Measurements from ENCODE around the gene TESK2. TPM values are rescaled to one million over a fixed set of nuclear protein-coding genes. Genes with fewer than 3 reads are reported as not detected.

Gene TESK2
- total and polyA plus RNA-seq, 2 of the 13 experiments (the other 11 are each of a cell fraction or from before 2014, with no cell fraction given): 5.5 to 9.6 TPM

- TF ChIP-seq ZNF10 (CRISPR knock-in tag; IDR thresholded peaks at IDR 0.05; ENCODE audit: borderline replicate concordance, low read depth): no peak
- TF ChIP-seq ZNF569 (CRISPR knock-in tag; IDR thresholded peaks at IDR 0.05; ENCODE audit: borderline replicate concordance): peak; percentile 81; the same call in 1 of the 2 replicates
- peak; percentile 87; the same call in 1 of the 2 replicates for TF ChIP-seq THAP9 (CRISPR knock-in tag; IDR thresholded peaks at IDR 0.05; ENCODE audit: borderline replicate concordance)
- 0 out of 2 replicates have a peak, but pooled peaks have one; percentile 86 for TF ChIP-seq ZNF383 (CRISPR knock-in tag; IDR thresholded peaks at IDR 0.05; ENCODE audit: borderline replicate concordance)
- peak; percentile 92 for TF ChIP-seq DMTF1 (CRISPR knock-in tag; IDR thresholded peaks at IDR 0.05)
- peak; percentile 86 for TF ChIP-seq KLF15 (CRISPR knock-in tag; IDR thresholded peaks at IDR 0.05; ENCODE audit: borderline replicate concordance)
- TF ChIP-seq CBX2 (IDR thresholded peaks at IDR 0.05; ENCODE audit: low read depth, low read length): no peak
- TF ChIP-seq CBX2 (CRISPR knock-in tag; IDR thresholded peaks at IDR 0.05; ENCODE audit: low read depth): no peak
- TF ChIP-seq PPARG (CRISPR knock-in tag; conservative IDR thresholded peaks at IDR 0.05): peak; percentile 84
- TF ChIP-seq NR2F2 (IDR thresholded peaks at IDR 0.05; ENCODE audit: borderline replicate concordance, low read depth): peak; percentile 64; the same call in 1 of the 2 replicates
- no peak for TF ChIP-seq ZNF17 (CRISPR knock-in tag; IDR thresholded peaks at IDR 0.05)
- no peak for TF ChIP-seq ZNF749 (CRISPR knock-in tag; IDR thresholded peaks at IDR 0.05; ENCODE audit: borderline replicate concordance)
- TF ChIP-seq BRD4 (CRISPR knock-in tag; IDR thresholded peaks at IDR 0.05): 0 out of 2 replicates have a peak, but pooled peaks have one; percentile 45
- peak; percentile 69 for TF ChIP-seq HMG20A (CRISPR knock-in tag; IDR thresholded peaks at IDR 0.05; ENCODE audit: borderline replicate concordance)
- peak; percentile 76 for TF ChIP-seq PAXIP1 (CRISPR knock-in tag; conservative IDR thresholded peaks at IDR 0.05)
- no peak for TF ChIP-seq THYN1 (CRISPR knock-in tag; IDR thresholded peaks at IDR 0.05; ENCODE audit: borderline replicate concordance, low read depth)
- 0 out of 2 replicates have a peak, but pooled peaks have one; percentile 87 for TF ChIP-seq RARG (CRISPR knock-in tag; IDR thresholded peaks at IDR 0.05; ENCODE audit: low read depth)
- TF ChIP-seq ZBTB7A (CRISPR knock-in tag; IDR thresholded peaks at IDR 0.05): peak; percentile 77
- TF ChIP-seq HMGA1 (CRISPR knock-in tag; conservative IDR thresholded peaks at IDR 0.05): no peak
- no peak; the same call in 1 of the 2 replicates for TF ChIP-seq SMC3 (IDR thresholded peaks at IDR 0.05; ENCODE audit: low read length)
Observed at GRCh38 chr1:45521413-45522323, 30.7 kb upstream of the TESK2 start, which contains the start of gene PRDX1 (continued).
